ENCODE measurements around the gene PCDH9. TPM values are rescaled to one million over a fixed set of nuclear protein-coding genes. Genes with fewer than 3 reads are reported as not detected.

Gene PCDH9
- total and polyA plus RNA-seq, 10 of the 15 experiments (the other 5 are each of a cell fraction or from before 2014, with no cell fraction given), result 0.02 to 2.3 (median 0.05) TPM; not detected in 1

DNA sequence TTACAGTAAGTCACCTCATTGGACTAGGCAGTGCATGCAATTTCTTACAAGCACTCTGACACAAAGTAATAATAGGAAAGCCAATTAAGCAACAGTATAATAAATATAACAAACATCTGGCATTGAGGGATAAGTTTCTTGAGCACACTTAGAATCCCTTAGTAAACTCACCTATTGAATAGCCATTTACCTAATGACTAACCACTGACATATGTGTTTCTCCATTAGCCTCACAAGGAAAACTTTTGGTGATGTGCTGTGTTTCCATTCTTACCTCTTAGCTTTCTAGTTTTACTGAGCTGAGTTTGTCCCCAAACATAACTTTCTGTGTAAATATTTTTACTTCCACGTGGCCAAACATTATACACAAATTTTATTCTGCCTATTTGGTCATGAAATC is 47.4 kb upstream of the PCDH9 start:
- SMC1A ChIA-PET (ENCODE audit: uncharacterized antibody, unreplicated experiment), result no interaction called here
- Histone ChIP-seq H3K36me3 (ENCODE audit: control insufficient read depth in 2 of 2, insufficient read depth in 2 of 2, low read length in 1 of 2) (no peaks in the 10 kb centered on the region), H3K27ac (ENCODE audit: control insufficient read depth, insufficient read depth) (no peak overlapping the region), H3K9me3 (replicated peaks; ENCODE audit: control insufficient read depth, insufficient read depth, low read length) (no peaks in the 10 kb centered on the region), H2AFZ (ENCODE audit: control insufficient read depth, low read depth, low read length) (no peak overlapping the region), H3K9ac (ENCODE audit: control insufficient read depth, insufficient read depth, low read length) (no peak overlapping the region), H3K4me2 (ENCODE audit: control insufficient read depth, insufficient read depth) (no peak overlapping the region), H3K27me3 (replicated peaks in 1 of 2; ENCODE audit: control insufficient read depth in 2 of 2, insufficient read depth in 2 of 2, low read length in 1 of 2) (no peaks in the 10 kb centered on the region), H3K4me1 (ENCODE audit: control insufficient read depth, insufficient read depth, low read length) (no peaks in the 10 kb centered on the region), H3K79me2 (ENCODE audit: control insufficient read depth, insufficient read depth, low read length) (no peaks in the 10 kb centered on the region), H4K20me1 (ENCODE audit: control insufficient read depth, insufficient read depth) (no peaks in the 10 kb centered on the region), H3K4me3 (no peak overlapping the region)
- 0% methylated on average over 1 of the region's 1 CpG for WGBS (ENCODE audit: insufficient coverage, insufficient replicate concordance, low lambda C conversion rate, missing lambda C conversion rate)
- RAD21 ChIA-PET (ENCODE audit: unreplicated experiment), result no interaction called here
- POLR2A ChIA-PET, result no interaction called here
- TF ChIP-seq ZNF274 (IDR thresholded peaks at IDR 0.05; ENCODE audit: insufficient read depth, insufficient read length) (no peak), NFIC (IDR thresholded peaks at IDR 0.05; ENCODE audit: low read depth, low read length) (no peak), RUNX3 (IDR thresholded peaks at IDR 0.05; ENCODE audit: low read length) (no peak), RCOR1 (conservative IDR thresholded peaks at IDR 0.05; ENCODE audit: low read depth, low read length) (no peak), NBN (IDR thresholded peaks at IDR 0.05) (no peak), KAT2A (conservative IDR thresholded peaks at IDR 0.05; ENCODE audit: control insufficient read depth, low read depth, low read length) (no peak)
- intact Hi-C loops (cut with micrococcal nuclease; ENCODE audit: unreplicated experiment), result no loop called here
- ATAC-seq, result no peak
- in situ Hi-C loops (cut with MboI), result no loop called here
- FAIRE-seq, result no peak
- BruUV-seq (replicated peaks), result no TSS peak
- no peak for DNase-seq (ENCODE audit: low read depth, low spot score)
- CTCF ChIA-PET, result no interaction called here

DNA sequence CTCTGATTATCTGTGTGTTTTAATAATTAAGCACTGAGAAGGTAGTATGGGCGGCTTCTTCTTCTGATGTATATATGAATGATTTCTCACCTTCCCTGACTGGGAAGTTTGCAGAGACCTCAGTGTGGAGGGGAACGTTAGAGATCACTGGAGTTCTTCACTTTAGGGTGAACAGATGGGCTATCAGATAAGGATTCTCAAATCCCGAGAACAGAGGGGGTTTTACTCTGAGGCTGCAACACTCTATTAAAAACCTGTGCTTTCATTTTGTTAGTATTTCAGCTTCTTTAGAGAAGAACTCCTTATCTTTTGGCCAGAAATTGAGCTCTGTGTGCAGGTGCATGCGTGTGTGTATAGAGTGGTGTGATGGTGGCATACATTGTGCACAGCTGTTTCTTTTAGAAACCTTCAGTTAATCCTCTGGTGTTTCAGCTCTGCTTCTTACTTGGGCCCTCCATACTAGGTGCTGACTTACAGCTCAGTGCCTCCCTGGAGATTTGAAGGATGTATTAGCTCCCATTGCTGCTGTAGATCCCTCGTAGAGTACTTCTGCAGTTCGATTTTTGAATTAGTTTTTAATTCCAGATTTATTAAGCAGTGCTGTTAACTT is 45.3 kb upstream of the PCDH9 start:
- POLR2A ChIA-PET, result no interaction called here
- intact Hi-C loops (cut with micrococcal nuclease; ENCODE audit: unreplicated experiment), result no loop called here
- SMC1A ChIA-PET (ENCODE audit: uncharacterized antibody, unreplicated experiment), result no interaction called here
- ATAC-seq, result no peak
- whole genome bisulfite sequencing (ENCODE audit: insufficient coverage, insufficient replicate concordance, low lambda C conversion rate, missing lambda C conversion rate), result 12% methylated on average over 6 of the region's 6 CpGs
- no TSS peak for BruUV-seq (replicated peaks)
- no peak for FAIRE-seq
- Histone ChIP-seq H3K4me1 (ENCODE audit: control insufficient read depth, insufficient read depth, low read length) (no peaks in the 10 kb centered on the region), H2AFZ (ENCODE audit: control insufficient read depth, low read depth, low read length) (no peak overlapping the region), H4K20me1 (ENCODE audit: control insufficient read depth, insufficient read depth) (no peaks in the 10 kb centered on the region), H3K9ac (ENCODE audit: control insufficient read depth, insufficient read depth, low read length) (no peak overlapping the region), H3K27me3 (replicated peaks in 1 of 2; ENCODE audit: control insufficient read depth in 2 of 2, insufficient read depth in 2 of 2, low read length in 1 of 2) (no peaks in the 10 kb centered on the region), H3K27ac (ENCODE audit: control insufficient read depth, insufficient read depth) (no peak overlapping the region), H3K4me2 (ENCODE audit: control insufficient read depth, insufficient read depth) (no peak overlapping the region), H3K36me3 (ENCODE audit: control insufficient read depth in 2 of 2, insufficient read depth in 2 of 2, low read length in 1 of 2) (no peaks in the 10 kb centered on the region), H3K4me3 (no peak overlapping the region), H3K9me3 (replicated peaks; ENCODE audit: control insufficient read depth, insufficient read depth, low read length) (no peaks in the 10 kb centered on the region), H3K79me2 (ENCODE audit: control insufficient read depth, insufficient read depth, low read length) (no peaks in the 10 kb centered on the region)
- in situ Hi-C loops (cut with MboI), result no loop called here
- DNase-seq (ENCODE audit: low read depth, low spot score), result no peak
- CTCF ChIA-PET, result no interaction called here
- RAD21 ChIA-PET (ENCODE audit: unreplicated experiment), result interaction anchor here (1.4 kb wide), 1 partner anchor 43 kb away, joined by 5 read pairs; no protein-coding TSS in a partner anchor
- TF ChIP-seq, protein P1, sequence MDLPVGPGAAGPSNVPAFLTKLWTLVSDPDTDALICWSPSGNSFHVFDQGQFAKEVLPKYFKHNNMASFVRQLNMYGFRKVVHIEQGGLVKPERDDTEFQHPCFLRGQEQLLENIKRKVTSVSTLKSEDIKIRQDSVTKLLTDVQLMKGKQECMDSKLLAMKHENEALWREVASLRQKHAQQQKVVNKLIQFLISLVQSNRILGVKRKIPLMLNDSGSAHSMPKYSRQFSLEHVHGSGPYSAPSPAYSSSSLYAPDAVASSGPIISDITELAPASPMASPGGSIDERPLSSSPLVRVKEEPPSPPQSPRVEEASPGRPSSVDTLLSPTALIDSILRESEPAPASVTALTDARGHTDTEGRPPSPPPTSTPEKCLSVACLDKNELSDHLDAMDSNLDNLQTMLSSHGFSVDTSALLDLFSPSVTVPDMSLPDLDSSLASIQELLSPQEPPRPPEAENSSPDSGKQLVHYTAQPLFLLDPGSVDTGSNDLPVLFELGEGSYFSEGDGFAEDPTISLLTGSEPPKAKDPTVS (IDR thresholded peaks at IDR 0.05; ENCODE audit: low read depth, low read length), result no peak
- TF ChIP-seq IKZF1 (conservative IDR thresholded peaks at IDR 0.05), result no peak
- TF ChIP-seq ZZZ3 (IDR thresholded peaks at IDR 0.05; ENCODE audit: control insufficient read depth, insufficient read length, low read depth), result no peak
- no peak for TF ChIP-seq BRCA1 (IDR thresholded peaks at IDR 0.05; ENCODE audit: low read depth, low read length)
- no peak for TF ChIP-seq POLR2AphosphoS2 (IDR thresholded peaks at IDR 0.05; ENCODE audit: low read depth, low read length)
- no peak for TF ChIP-seq IKZF2 (IDR thresholded peaks at IDR 0.05)
- TF ChIP-seq, protein P2, sequence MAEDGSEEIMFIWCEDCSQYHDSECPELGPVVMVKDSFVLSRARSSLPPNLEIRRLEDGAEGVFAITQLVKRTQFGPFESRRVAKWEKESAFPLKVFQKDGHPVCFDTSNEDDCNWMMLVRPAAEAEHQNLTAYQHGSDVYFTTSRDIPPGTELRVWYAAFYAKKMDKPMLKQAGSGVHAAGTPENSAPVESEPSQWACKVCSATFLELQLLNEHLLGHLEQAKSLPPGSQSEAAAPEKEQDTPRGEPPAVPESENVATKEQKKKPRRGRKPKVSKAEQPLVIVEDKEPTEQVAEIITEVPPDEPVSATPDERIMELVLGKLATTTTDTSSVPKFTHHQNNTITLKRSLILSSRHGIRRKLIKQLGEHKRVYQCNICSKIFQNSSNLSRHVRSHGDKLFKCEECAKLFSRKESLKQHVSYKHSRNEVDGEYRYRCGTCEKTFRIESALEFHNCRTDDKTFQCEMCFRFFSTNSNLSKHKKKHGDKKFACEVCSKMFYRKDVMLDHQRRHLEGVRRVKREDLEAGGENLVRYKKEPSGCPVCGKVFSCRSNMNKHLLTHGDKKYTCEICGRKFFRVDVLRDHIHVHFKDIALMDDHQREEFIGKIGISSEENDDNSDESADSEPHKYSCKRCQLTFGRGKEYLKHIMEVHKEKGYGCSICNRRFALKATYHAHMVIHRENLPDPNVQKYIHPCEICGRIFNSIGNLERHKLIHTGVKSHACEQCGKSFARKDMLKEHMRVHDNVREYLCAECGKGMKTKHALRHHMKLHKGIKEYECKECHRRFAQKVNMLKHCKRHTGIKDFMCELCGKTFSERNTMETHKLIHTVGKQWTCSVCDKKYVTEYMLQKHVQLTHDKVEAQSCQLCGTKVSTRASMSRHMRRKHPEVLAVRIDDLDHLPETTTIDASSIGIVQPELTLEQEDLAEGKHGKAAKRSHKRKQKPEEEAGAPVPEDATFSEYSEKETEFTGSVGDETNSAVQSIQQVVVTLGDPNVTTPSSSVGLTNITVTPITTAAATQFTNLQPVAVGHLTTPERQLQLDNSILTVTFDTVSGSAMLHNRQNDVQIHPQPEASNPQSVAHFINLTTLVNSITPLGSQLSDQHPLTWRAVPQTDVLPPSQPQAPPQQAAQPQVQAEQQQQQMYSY (CRISPR knock-in tag; IDR thresholded peaks at IDR 0.05), result no peak
- TF ChIP-seq SIX5 (IDR thresholded peaks at IDR 0.05; ENCODE audit: low read depth, low read length, severe bottlenecking), result no peak
- TF ChIP-seq TCF3 (IDR thresholded peaks at IDR 0.05; ENCODE audit: borderline replicate concordance, insufficient read depth, low read depth, low read length), result no peak
